SK-N-SH (cell line): ENCODE data around the gene ZNF75A. TPM values are rescaled to one million over a fixed set of nuclear protein-coding genes. Genes with fewer than 3 reads are reported as not detected.

Experiments
- CTCF ChIA-PET: fragments of 300-600, 350-600 bp; formaldehyde crosslinking; extraction: SDS; loops from one replicate; lab custom pipeline; 2021; lab: Yijun Ruan, JAX
- POLR2A ChIA-PET: fragments of 350-600 bp; sonication (Branson Sonifier 250); formaldehyde crosslinking; extraction: SDS; loops from one replicate; lab custom pipeline; 2020; ENCODE audit warnings: antibody characterized with exemption, inconsistent platforms; lab: Yijun Ruan, JAX
- DNase-seq: peaks from one replicate; pipeline ENCODE4 v3.0.0; 2012
- H2AFZ ChIP-seq: fragments of 200-600 bp; sonication (generic); 2 replicates; pipeline ENCODE4 v1.8.1; 2016; ENCODE audit warnings: antibody characterized with exemption, mild to moderate bottlenecking, low read depth
- H3F3A ChIP-seq: fragments of 200-600 bp; sonication (generic); replicated peaks from 2 replicates; pipeline ENCODE3; 2016; ENCODE audit warnings: antibody characterized with exemption, mild to moderate bottlenecking; ENCODE audit not compliant: insufficient read depth
- H3K27ac ChIP-seq, 2 experiments: fragments of 200-500 bp in 1 of 2; fragments of 200-600 bp in 1 of 2; sonication (Bioruptor generic) in 1 of 2; sonication (generic), shearing (Covaris generic) in 1 of 2; 2 replicates each; pipeline versions ENCODE4 v1.5.1 to v1.6.1; 2014 to 2016; ENCODE audit warnings: low read depth in 2 of 2, inconsistent platforms in 1 of 2, low read length in 1 of 2, mild to moderate bottlenecking in 1 of 2, mixed read lengths in 1 of 2
- H3K27me3 ChIP-seq: fragments of 200-600 bp; sonication (generic), shearing (Covaris generic); 2 replicates; pipeline ENCODE4 v1.6.1; 2016; ENCODE audit warnings: mixed run types; ENCODE audit not compliant: insufficient read depth
- H3K36me3 ChIP-seq, 2 experiments: fragments of 200-500 bp in 1 of 2; fragments of 200-600 bp in 1 of 2; sonication (Bioruptor generic) in 1 of 2; sonication (generic) in 1 of 2; replicated peaks in 1 of 2; 2 replicates each; pipeline versions ENCODE3 to v1.5.1; 2014 to 2016; ENCODE audit warnings: low read length in 1 of 2, mild to moderate bottlenecking in 1 of 2; ENCODE audit not compliant: insufficient read depth in 2 of 2, control insufficient read depth in 1 of 2
- H3K4me1 ChIP-seq, 2 experiments: fragments of 200-500 bp in 1 of 2; fragments of 200-600 bp in 1 of 2; sonication (Bioruptor generic) in 1 of 2; sonication (generic), shearing (Covaris generic) in 1 of 2; 2 replicates each; pipeline versions ENCODE4 v1.5.1 to v1.6.1; 2014 to 2016; ENCODE audit warnings: low read depth in 1 of 2, low read length in 1 of 2, mixed run types in 1 of 2; ENCODE audit not compliant: insufficient read depth in 2 of 2, control insufficient read depth in 1 of 2
- H3K4me2 ChIP-seq: fragments of 200-600 bp; sonication (generic), shearing (Covaris generic); 2 replicates; pipeline ENCODE4 v1.6.1; 2017; ENCODE audit warnings: mixed run types
- H3K4me3 ChIP-seq, 2 experiments: fragments of 200-500 bp in 1 of 2; fragments of 200-600 bp in 1 of 2; sonication (Bioruptor generic) in 1 of 2; sonication (generic), shearing (Covaris generic) in 1 of 2; 2 replicates each; pipeline versions ENCODE4 v1.5.1 to v1.8.1; 2014 to 2016; ENCODE audit warnings: low read depth in 2 of 2, inconsistent platforms in 1 of 2, low read length in 1 of 2, mild to moderate bottlenecking in 1 of 2, mixed read lengths in 1 of 2, moderate library complexity in 1 of 2
- H3K79me2 ChIP-seq: fragments of 200-600 bp; sonication (generic); 2 replicates; pipeline ENCODE4 v1.8.1; 2017; ENCODE audit warnings: mild to moderate bottlenecking; ENCODE audit not compliant: insufficient read depth
- H3K9ac ChIP-seq: fragments of 200-600 bp; sonication (generic); 2 replicates; pipeline ENCODE4 v1.6.1; 2017; ENCODE audit warnings: mixed run types
- H3K9me2 ChIP-seq: fragments of 200-600 bp; sonication (generic); 2 replicates; pipeline ENCODE4 v1.6.1; 2017; ENCODE audit warnings: mixed run types
- H3K9me3 ChIP-seq: fragments of 200-600 bp; sonication (generic); 2 replicates; pipeline ENCODE4 v1.6.1; 2017; ENCODE audit warnings: mixed run types, mild to moderate bottlenecking, moderate library complexity
- H4K20me1 ChIP-seq: fragments of 200-600 bp; sonication (generic); 2 replicates; pipeline ENCODE4 v1.6.1; 2017; ENCODE audit warnings: mild to moderate bottlenecking, mixed run types; ENCODE audit not compliant: insufficient read depth
- EP300 ChIP-seq, 2 experiments: IDR thresholded peaks; 2 replicates each; pipeline versions ENCODE4 v1.4.0 to v1.6.1; 2012; ENCODE audit warnings: borderline replicate concordance in 1 of 2, low read depth in 1 of 2, low read length in 1 of 2
- EZH2phosphoT487 ChIP-seq: fragments of 200-600 bp; sonication (generic); IDR thresholded peaks from 2 replicates; pipeline ENCODE4 v1.6.1; 2017; ENCODE audit warnings: low read depth, mixed run types, mild to moderate bottlenecking, antibody characterized with exemption, moderate library complexity, borderline replicate concordance
- FOXJ3 ChIP-seq: sonication (generic); formaldehyde crosslinking; IDR thresholded peaks from 2 replicates; pipeline ENCODE4 v1.5.1; 2020; ENCODE audit warnings: mild to moderate bottlenecking, missing genetic modification reagents
- FOXM1 ChIP-seq: IDR thresholded peaks from 2 replicates; pipeline ENCODE4 v1.4.0; 2012; ENCODE audit warnings: low read depth, mild to moderate bottlenecking
- GATA2 ChIP-seq: sonication (generic); formaldehyde crosslinking; IDR thresholded peaks from 2 replicates; pipeline ENCODE4 v1.5.0; 2020; ENCODE audit warnings: mild to moderate bottlenecking, missing genetic modification reagents
- NRF1 ChIP-seq: IDR thresholded peaks from 2 replicates; pipeline ENCODE4 v1.6.1; 2012; ENCODE audit warnings: low read depth, mild to moderate bottlenecking, low read length
- RCOR1 ChIP-seq: fragments of 150-350 bp; IDR thresholded peaks from 2 replicates; pipeline ENCODE4 v1.6.1; 2017; ENCODE audit warnings: antibody characterized with exemption, low read length
- RFX5 ChIP-seq: IDR thresholded peaks from 2 replicates; pipeline ENCODE4 v1.6.1; 2012; ENCODE audit warnings: mild to moderate bottlenecking, improper control_type of control experiment, low read length
- SIN3A ChIP-seq: IDR thresholded peaks from 2 replicates; pipeline ENCODE4 v1.6.1; 2012; ENCODE audit warnings: low read depth, mild to moderate bottlenecking, low read length, moderate library complexity, borderline replicate concordance
- TAF1 ChIP-seq: IDR thresholded peaks from 2 replicates; pipeline ENCODE4 v1.6.1; 2012; ENCODE audit warnings: low read depth, mild to moderate bottlenecking, low read length, moderate library complexity, borderline replicate concordance
- TEAD4 ChIP-seq: IDR thresholded peaks from 2 replicates; pipeline ENCODE4 v1.4.0; 2012; ENCODE audit warnings: mild to moderate bottlenecking, borderline replicate concordance; ENCODE audit not compliant: insufficient read depth
- WGBS: methylation state at CpG from one replicate; pipeline ENCODE4 v1.1.6; 2017; ENCODE audit warnings: low lambda C conversion rate; 5-methylcytosine and 5-hydroxymethylcytosine counted together
- polyA plus RNA-seq, 3 experiments: library from polyadenylated mRNA; depleted of rRNA; stranded (reverse); fragments of >200 nt; gene quantifications; 2 replicates each; pipeline ENCODE4 v1.2.3, GENCODE V29; 2012
- TF ChIP-seq, protein P1 (sequence below): IDR thresholded peaks from 2 replicates; pipeline ENCODE4 v1.4.0; 2012; ENCODE audit warnings: low read depth, borderline replicate concordance
- TF ChIP-seq, protein P2 (sequence below): fragments of 200-600 bp; sonication (generic); IDR thresholded peaks from 2 replicates; pipeline ENCODE4 v1.6.1; 2017; ENCODE audit warnings: antibody characterized with exemption, mild to moderate bottlenecking, moderate library complexity
- TF ChIP-seq, protein P3 (sequence below): fragments of 150-350 bp; IDR thresholded peaks from 2 replicates; pipeline ENCODE4 v1.6.1; 2016; ENCODE audit warnings: mild to moderate bottlenecking, low read depth, low read length
- TF ChIP-seq, protein P4 (sequence below): IDR thresholded peaks from 2 replicates; pipeline ENCODE4 v1.4.0; 2012; ENCODE audit warnings: low read depth, borderline replicate concordance
- TF ChIP-seq, protein P5 (sequence below): IDR thresholded peaks from 2 replicates; pipeline ENCODE4 v1.4.0; 2012; ENCODE audit warnings: low read depth

Gene ZNF75A
- polyA plus RNA-seq, 1 of the 3 experiments (the other 2 are of a cell fraction), result 7.2 TPM

DNA sequence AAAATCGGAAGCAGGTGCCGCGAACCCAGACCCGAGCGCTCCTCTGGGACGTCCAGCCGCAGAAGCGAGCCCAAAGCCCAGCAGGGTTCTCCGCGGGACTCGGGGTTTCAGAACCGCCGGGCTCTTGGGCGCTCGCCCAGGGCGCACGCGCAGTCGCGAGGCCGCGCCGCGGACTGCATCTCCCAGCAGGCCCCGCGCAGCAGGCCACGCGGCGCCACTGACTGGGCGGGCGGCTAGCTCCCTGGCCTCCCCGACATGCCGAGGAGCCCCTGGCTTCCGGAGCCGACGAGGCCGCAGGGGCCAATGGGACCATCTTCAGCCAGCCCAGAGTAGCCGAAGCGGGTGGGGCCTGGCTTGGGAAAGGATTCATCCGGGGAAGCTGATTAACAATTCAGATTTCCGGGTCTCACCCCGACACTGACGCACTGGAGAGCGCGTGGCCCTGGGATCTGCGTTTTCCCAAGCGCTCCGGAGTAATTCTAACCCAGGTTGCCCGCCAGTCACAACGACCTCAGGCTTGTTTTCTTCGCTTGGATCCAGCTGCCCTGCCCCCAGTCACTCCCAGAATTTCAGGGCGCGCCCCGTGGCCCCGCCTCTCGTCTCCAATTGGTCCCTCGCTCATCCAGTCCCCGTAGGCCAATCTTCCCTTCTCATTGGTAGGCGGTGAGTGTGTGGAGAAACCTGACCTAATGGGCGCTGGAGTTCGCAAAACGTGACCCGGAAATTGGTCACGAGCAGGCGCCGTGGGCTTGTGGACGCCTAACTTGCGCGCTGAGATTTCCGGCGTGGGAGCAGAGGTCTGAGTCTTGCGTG, 22.4 kb upstream of the ZNF75A start, which contains the start of gene ZNF263 (continued):
- TF ChIP-seq EP300 (IDR thresholded peaks at IDR 0.05; ENCODE audit: borderline replicate concordance in 1 of 2, low read depth in 1 of 2, low read length in 1 of 2) (no peak), RFX5 (no peak; the same call in 1 of the 2 replicates), FOXJ3 (no peak; the same call in 1 of the 2 replicates), TEAD4 (no peak)
- TF ChIP-seq, protein P1, sequence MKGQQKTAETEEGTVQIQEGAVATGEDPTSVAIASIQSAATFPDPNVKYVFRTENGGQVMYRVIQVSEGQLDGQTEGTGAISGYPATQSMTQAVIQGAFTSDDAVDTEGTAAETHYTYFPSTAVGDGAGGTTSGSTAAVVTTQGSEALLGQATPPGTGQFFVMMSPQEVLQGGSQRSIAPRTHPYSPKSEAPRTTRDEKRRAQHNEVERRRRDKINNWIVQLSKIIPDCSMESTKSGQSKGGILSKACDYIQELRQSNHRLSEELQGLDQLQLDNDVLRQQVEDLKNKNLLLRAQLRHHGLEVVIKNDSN, result peak; percentile 88
- TF ChIP-seq, protein P2, sequence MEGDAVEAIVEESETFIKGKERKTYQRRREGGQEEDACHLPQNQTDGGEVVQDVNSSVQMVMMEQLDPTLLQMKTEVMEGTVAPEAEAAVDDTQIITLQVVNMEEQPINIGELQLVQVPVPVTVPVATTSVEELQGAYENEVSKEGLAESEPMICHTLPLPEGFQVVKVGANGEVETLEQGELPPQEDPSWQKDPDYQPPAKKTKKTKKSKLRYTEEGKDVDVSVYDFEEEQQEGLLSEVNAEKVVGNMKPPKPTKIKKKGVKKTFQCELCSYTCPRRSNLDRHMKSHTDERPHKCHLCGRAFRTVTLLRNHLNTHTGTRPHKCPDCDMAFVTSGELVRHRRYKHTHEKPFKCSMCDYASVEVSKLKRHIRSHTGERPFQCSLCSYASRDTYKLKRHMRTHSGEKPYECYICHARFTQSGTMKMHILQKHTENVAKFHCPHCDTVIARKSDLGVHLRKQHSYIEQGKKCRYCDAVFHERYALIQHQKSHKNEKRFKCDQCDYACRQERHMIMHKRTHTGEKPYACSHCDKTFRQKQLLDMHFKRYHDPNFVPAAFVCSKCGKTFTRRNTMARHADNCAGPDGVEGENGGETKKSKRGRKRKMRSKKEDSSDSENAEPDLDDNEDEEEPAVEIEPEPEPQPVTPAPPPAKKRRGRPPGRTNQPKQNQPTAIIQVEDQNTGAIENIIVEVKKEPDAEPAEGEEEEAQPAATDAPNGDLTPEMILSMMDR, result no peak
- TF ChIP-seq, protein P3, sequence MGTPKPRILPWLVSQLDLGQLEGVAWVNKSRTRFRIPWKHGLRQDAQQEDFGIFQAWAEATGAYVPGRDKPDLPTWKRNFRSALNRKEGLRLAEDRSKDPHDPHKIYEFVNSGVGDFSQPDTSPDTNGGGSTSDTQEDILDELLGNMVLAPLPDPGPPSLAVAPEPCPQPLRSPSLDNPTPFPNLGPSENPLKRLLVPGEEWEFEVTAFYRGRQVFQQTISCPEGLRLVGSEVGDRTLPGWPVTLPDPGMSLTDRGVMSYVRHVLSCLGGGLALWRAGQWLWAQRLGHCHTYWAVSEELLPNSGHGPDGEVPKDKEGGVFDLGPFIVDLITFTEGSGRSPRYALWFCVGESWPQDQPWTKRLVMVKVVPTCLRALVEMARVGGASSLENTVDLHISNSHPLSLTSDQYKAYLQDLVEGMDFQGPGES, result peak; percentile 28; the same call in 1 of the 2 replicates

DNA sequence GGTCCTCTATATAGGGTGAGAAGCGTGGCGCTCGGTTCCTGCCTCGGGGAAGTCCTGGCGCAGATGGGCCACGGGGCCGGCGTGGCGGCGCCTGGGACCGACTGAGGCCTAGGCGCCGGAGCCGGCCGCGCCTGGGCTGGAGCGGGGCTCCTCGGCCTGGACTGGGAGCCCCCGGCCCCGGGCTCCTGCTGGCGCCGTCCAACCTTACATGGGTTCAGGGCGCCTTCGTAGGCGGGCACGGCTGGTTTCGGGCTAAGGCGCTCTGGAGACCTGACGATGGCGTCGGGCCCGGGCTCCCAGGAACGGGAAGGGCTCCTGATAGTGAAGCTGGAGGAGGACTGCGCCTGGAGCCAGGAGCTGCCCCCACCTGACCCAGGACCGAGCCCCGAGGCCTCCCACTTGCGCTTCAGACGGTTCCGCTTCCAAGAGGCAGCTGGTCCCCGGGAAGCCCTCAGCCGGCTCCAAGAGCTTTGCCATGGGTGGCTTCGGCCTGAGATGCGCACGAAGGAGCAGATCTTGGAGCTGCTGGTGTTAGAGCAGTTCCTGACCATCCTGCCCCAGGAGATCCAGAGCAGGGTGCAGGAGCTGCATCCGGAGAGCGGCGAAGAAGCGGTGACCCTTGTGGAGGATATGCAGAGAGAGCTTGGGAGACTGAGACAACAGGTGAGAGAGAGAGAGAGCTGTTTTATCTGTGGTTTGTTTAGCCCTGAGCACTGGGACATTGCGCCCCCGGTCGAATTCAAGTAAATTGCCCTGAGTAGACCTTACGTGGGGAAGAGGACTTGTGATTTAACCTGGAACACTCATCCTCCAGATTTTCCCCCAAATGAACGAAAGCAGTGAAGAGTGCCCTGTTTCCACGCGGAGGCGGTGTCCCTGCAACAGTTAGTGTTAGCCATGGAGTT, 21.5 kb upstream of the ZNF75A start:
- 9% methylated on average over 19 of the region's 56 CpGs for WGBS
- no peak for TF ChIP-seq RFX5
- TF ChIP-seq RCOR1, result no peak
- TF ChIP-seq SIN3A, result no peak
- TF ChIP-seq FOXJ3, result no peak
- TF ChIP-seq GATA2, result no peak
- TF ChIP-seq, protein P4, sequence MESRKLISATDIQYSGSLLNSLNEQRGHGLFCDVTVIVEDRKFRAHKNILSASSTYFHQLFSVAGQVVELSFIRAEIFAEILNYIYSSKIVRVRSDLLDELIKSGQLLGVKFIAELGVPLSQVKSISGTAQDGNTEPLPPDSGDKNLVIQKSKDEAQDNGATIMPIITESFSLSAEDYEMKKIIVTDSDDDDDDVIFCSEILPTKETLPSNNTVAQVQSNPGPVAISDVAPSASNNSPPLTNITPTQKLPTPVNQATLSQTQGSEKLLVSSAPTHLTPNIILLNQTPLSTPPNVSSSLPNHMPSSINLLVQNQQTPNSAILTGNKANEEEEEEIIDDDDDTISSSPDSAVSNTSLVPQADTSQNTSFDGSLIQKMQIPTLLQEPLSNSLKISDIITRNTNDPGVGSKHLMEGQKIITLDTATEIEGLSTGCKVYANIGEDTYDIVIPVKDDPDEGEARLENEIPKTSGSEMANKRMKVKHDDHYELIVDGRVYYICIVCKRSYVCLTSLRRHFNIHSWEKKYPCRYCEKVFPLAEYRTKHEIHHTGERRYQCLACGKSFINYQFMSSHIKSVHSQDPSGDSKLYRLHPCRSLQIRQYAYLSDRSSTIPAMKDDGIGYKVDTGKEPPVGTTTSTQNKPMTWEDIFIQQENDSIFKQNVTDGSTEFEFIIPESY, result no peak
- TF ChIP-seq FOXM1, result no peak
- no peak for TF ChIP-seq NRF1
- TF ChIP-seq EZH2phosphoT487, result no peak
- TF ChIP-seq, protein P2, result no peak
- TF ChIP-seq, protein P5, sequence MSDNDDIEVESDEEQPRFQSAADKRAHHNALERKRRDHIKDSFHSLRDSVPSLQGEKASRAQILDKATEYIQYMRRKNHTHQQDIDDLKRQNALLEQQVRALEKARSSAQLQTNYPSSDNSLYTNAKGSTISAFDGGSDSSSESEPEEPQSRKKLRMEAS, result no peak
- TF ChIP-seq EP300 (IDR thresholded peaks at IDR 0.05; ENCODE audit: borderline replicate concordance in 1 of 2, low read depth in 1 of 2, low read length in 1 of 2), result no peak
- no peak for TF ChIP-seq TAF1

More for the DNA sequence above, 21.5 kb upstream of the ZNF75A start:
- peak overlapping the region; percentile 76 for H3K9ac ChIP-seq
- H3K36me3 ChIP-seq, result peaks cover 24 to 44% of the 10 kb centered on the region in 2 experiments
- CTCF ChIA-PET, result interaction anchor here (0.6 to 1.3 kb wide), 6 partner anchors 16 to 655 kb away, joined by 3 to 5 read pairs (median 4); no protein-coding TSS in a partner anchor
- no peak for DNase-seq
- peaks cover 4% of the 10 kb centered on the region for H3F3A ChIP-seq
- peaks cover 7 to 18% of the 10 kb centered on the region in 2 experiments for H3K4me1 ChIP-seq
- no peaks in the 10 kb centered on the region for H3K27me3 ChIP-seq
- POLR2A ChIA-PET, result interaction anchor here (0.8 to 1.9 kb wide), 6 partner anchors 17 to 217 kb away, joined by 4 to 9 read pairs (median 5); partner anchors contain the start of gene CLUAP1
- H3K9me3 ChIP-seq, result peaks cover under 1% of the 10 kb centered on the region; the same call in 1 of the 2 replicates
- H4K20me1 ChIP-seq, result 0 out of 2 replicates have a peak, but pooled peaks cover 5% of the 10 kb centered on the region
- no peaks in the 10 kb centered on the region for H3K9me2 ChIP-seq
- H3K27ac ChIP-seq, result peak overlapping the region; percentile 98 to 99
- H3K79me2 ChIP-seq, result peaks cover 54% of the 10 kb centered on the region
- 0 out of 2 replicates have a peak overlapping the region, but pooled peaks have one; percentile 54 for H2AFZ ChIP-seq
- peak overlapping the region; percentile 84 to 91 for H3K4me3 ChIP-seq
- peak overlapping the region; percentile 99 for H3K4me2 ChIP-seq
